ENCODE data around the gene C17orf78. TPM values are rescaled to one million over a fixed set of nuclear protein-coding genes. Genes with fewer than 3 reads are reported as not detected.

C17orf78 gene
- total RNA-seq: not detected in 2 replicates

GRCh38 chr17:37375706-37376105, at the start of gene C17orf78:
TSS of gene C17orf78 (plus strand) at chr17:37375985. CDS start at chr17:37376093, 108 bp downstream.

GRCh38 chr17:37406635-37407461, 31.1 kb downstream of the C17orf78 start, which contains the start of the genes ACACA and TADA2A:
TSS of gene ACACA (minus strand) at chr17:37406836. CDS start at chr17:37406299, 537 bp downstream.
TSS of gene TADA2A (plus strand) at chr17:37406886. CDS start at chr17:37411366, 4,480 bp downstream.

Other genes starting within 250 kb of the C17orf78 start
- 28.1 and 32.8 TPM in 2 replicates for gene ACACA, start 30.9 kb downstream of the C17orf78 start, total RNA-seq
- gene TADA2A, start 30.9 kb downstream of the C17orf78 start, total RNA-seq: 14.7 and 18.0 TPM in 2 replicates
- gene DUSP14, start 113.9 kb downstream of the C17orf78 start, total RNA-seq: 17.5 and 17.7 TPM in 2 replicates
- 13.3 and 18.7 TPM in 2 replicates for gene SYNRG, start 233.4 kb downstream of the C17orf78 start, total RNA-seq